Measurements from ENCODE around the gene LSM7. TPM values are rescaled to one million over a fixed set of nuclear protein-coding genes. Genes with fewer than 3 reads are reported as not detected.
A peak's percentile ranks its signal among the peaks of the same experiment; 100 is the strongest.

LSM7 gene
- polyA plus RNA-seq, 3 donors: 98.6 to 312 (median 132) TPM

DNA sequence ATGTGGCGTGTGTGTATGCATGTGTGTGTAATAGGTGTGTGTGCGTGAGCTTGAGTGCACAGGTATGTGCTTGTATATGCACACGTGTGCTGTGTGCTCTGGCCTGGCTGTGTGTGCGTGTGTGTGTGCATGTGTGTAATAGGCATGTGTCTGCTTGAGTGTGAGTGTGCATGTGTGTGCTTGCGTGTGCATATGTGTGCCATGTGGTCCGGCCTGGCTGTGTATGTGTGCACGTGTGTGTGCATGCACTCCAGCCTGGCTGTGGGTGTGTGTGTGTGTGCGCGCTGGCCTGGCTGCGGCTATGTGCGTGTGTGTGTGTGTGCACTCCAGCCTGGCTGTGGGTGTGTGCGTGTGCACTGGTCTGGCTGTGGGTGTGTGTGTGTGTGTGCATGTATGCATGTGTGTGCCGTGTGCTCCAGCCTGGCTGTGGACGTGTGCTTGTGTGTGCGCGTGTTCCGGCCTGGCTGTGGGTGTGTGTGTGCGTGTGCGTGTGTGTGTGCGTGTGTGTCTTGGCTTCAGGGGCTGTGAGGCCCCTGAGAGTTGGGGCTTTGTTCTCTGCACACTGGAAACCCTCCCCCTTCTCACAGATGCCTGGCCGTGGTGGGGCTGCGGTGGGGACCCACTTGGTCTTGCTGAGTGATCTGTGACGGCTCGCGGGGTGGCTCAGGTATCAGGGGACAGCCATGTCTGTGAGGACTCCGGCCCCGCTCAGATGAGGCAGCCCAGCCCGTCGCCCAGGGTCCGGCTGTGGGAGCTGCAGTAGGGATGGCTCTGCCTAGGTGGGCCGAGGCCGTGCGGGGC, 8.3 kb upstream of the LSM7 start:
- intact Hi-C loops (cut with micrococcal nuclease): no loop called here
- no peak for DNase-seq
- no peaks in the 10 kb centered on the region for H3K27me3 ChIP-seq (ENCODE audit: control insufficient read depth in 2 of 2, insufficient read depth in 2 of 2, low read length in 2 of 2)
- H4K20me1 ChIP-seq (ENCODE audit: insufficient read depth, low read length): peaks cover 44% of the 10 kb centered on the region
- H3K9me3 ChIP-seq (replicated peaks in 1 of 2; ENCODE audit: control insufficient read depth in 1 of 2, insufficient read depth in 1 of 2, low read length in 2 of 2): peaks cover 0 to 7% of the 10 kb centered on the region in 2 donors
- no peak overlapping the region for H3K4me3 Mint-ChIP-seq
- H3K27me3 Mint-ChIP-seq (ENCODE audit: low read depth in 3 of 3): peaks cover 0 to 8% (median 0%) of the 10 kb centered on the region in 3 donors
- peaks cover 10 to 14% of the 10 kb centered on the region in 2 donors for H3K36me3 ChIP-seq (replicated peaks in 1 of 2; ENCODE audit: control insufficient read depth in 1 of 2, insufficient read depth in 2 of 2, low read length in 2 of 2)
- H3K27ac ChIP-seq (ENCODE audit: low read depth in 1 of 2, low read length in 2 of 2): no peak overlapping the region
- H3K4me2 ChIP-seq (replicated peaks; ENCODE audit: extremely low read depth, low read length, poor library complexity, severe bottlenecking): no peak overlapping the region
- peaks cover 30% of the 10 kb centered on the region for H3K79me2 ChIP-seq (ENCODE audit: insufficient read depth, low read length)
- peaks cover 19% of the 10 kb centered on the region for H3K4me1 Mint-ChIP-seq
- H3K9me3 Mint-ChIP-seq: peaks cover 0 to 6% (median 3%) of the 10 kb centered on the region in 7 donors
- H2AFZ ChIP-seq (ENCODE audit: insufficient read depth, low read depth, low read length, poor library complexity, severe bottlenecking): no peak overlapping the region
- 92% methylated on average over 21 of the region's 33 CpGs for WGBS (ENCODE audit: insufficient coverage)
- peak overlapping the region in 1 of 7 donors; percentile 3 for H3K27ac Mint-ChIP-seq
- no peak overlapping the region for H3K9ac ChIP-seq (ENCODE audit: insufficient read depth, low read length, poor library complexity, severe bottlenecking)
- H3K4me3 ChIP-seq (replicated peaks in 1 of 3; ENCODE audit: low read depth in 2 of 3, low read length in 3 of 3): no peak overlapping the region
- H3K4me1 ChIP-seq (ENCODE audit: control insufficient read depth in 1 of 2, insufficient read depth in 2 of 2, low read length in 2 of 2): peaks cover 15 to 19% of the 10 kb centered on the region in 2 donors
- peaks cover 12 to 44% of the 10 kb centered on the region in 2 donors for H3K36me3 Mint-ChIP-seq
- TF ChIP-seq, protein P1, sequence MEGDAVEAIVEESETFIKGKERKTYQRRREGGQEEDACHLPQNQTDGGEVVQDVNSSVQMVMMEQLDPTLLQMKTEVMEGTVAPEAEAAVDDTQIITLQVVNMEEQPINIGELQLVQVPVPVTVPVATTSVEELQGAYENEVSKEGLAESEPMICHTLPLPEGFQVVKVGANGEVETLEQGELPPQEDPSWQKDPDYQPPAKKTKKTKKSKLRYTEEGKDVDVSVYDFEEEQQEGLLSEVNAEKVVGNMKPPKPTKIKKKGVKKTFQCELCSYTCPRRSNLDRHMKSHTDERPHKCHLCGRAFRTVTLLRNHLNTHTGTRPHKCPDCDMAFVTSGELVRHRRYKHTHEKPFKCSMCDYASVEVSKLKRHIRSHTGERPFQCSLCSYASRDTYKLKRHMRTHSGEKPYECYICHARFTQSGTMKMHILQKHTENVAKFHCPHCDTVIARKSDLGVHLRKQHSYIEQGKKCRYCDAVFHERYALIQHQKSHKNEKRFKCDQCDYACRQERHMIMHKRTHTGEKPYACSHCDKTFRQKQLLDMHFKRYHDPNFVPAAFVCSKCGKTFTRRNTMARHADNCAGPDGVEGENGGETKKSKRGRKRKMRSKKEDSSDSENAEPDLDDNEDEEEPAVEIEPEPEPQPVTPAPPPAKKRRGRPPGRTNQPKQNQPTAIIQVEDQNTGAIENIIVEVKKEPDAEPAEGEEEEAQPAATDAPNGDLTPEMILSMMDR (IDR thresholded peaks at IDR 0.05): no peak

DNA sequence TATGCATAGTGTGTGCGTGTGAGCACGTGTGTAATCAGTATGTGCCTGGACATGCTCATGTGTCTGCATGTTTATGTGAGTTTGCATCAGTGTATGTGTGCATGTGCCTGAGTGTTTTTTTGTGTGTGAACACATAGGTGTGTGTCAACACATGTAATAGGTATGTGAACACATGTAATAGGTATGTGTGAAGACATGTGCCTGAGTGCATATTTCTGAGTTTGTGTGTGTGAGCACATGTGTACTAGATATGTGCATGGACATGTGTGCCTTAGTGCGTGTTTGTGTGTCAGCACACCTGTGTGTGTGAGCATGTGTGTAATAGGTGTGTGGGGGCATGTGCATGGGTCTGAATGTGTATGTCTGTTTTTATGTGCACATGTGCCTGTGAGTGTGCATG, 7.5 kb upstream of the LSM7 start:
- no peaks in the 10 kb centered on the region for H3K27me3 ChIP-seq (ENCODE audit: control insufficient read depth in 2 of 2, insufficient read depth in 2 of 2, low read length in 2 of 2)
- peaks cover 0 to 7% of the 10 kb centered on the region in 2 donors for H3K9me3 ChIP-seq (replicated peaks in 1 of 2; ENCODE audit: control insufficient read depth in 1 of 2, insufficient read depth in 1 of 2, low read length in 2 of 2)
- Mint-ChIP-seq H3K27ac (peak overlapping the region in 3 of 7 donors; percentile 29 to 68 (median 49)), H3K27me3 (ENCODE audit: low read depth in 3 of 3) (peaks cover 0 to 9% (median 0%) of the 10 kb centered on the region in 3 donors), H3K4me1 (peaks cover 27% of the 10 kb centered on the region), H3K9me3 (peaks cover 0 to 6% (median 3%) of the 10 kb centered on the region in 7 donors), H3K4me3 (no peak overlapping the region), H3K36me3 (peaks cover 8 to 40% of the 10 kb centered on the region in 2 donors)
- intact Hi-C loops (cut with micrococcal nuclease): no loop called here
- no peak overlapping the region for H3K4me3 ChIP-seq (replicated peaks in 1 of 3; ENCODE audit: low read depth in 2 of 3, low read length in 3 of 3)
- H3K4me2 ChIP-seq (replicated peaks; ENCODE audit: extremely low read depth, low read length, poor library complexity, severe bottlenecking): no peak overlapping the region
- H3K36me3 ChIP-seq (replicated peaks in 1 of 2; ENCODE audit: control insufficient read depth in 1 of 2, insufficient read depth in 2 of 2, low read length in 2 of 2): peaks cover 8 to 11% of the 10 kb centered on the region in 2 donors
- 96% methylated on average over 3 of the region's 3 CpGs for WGBS (ENCODE audit: insufficient coverage)
- H3K27ac ChIP-seq (ENCODE audit: low read depth in 1 of 2, low read length in 2 of 2): no peak overlapping the region
- peaks cover 16 to 19% of the 10 kb centered on the region in 2 donors for H3K4me1 ChIP-seq (ENCODE audit: control insufficient read depth in 1 of 2, insufficient read depth in 2 of 2, low read length in 2 of 2)
- no peak overlapping the region for H2AFZ ChIP-seq (ENCODE audit: insufficient read depth, low read depth, low read length, poor library complexity, severe bottlenecking)
- H3K79me2 ChIP-seq (ENCODE audit: insufficient read depth, low read length): peaks cover 39% of the 10 kb centered on the region
- TF ChIP-seq, protein P1 (IDR thresholded peaks at IDR 0.05): no peak
- DNase-seq: no peak
- no peak overlapping the region for H3K9ac ChIP-seq (ENCODE audit: insufficient read depth, low read length, poor library complexity, severe bottlenecking)
- H4K20me1 ChIP-seq (ENCODE audit: insufficient read depth, low read length): peaks cover 48% of the 10 kb centered on the region

Measured in CD14-positive monocyte (primary cell).